IMR-90 (cell line): ENCODE data around the gene ATP2B2. TPM values are rescaled to one million over a fixed set of nuclear protein-coding genes. Genes with fewer than 3 reads are reported as not detected.

Source experiments
- ATAC-seq: fragments of 200-7000 bp; cut with Tn5 transposase; 2 replicates; pipeline ENCODE4 v1.9.1; 2020; ENCODE audit warnings: low read depth, mild to moderate bottlenecking, moderate library complexity
- BruUV-seq: library from RNA; stranded (reverse); fragments of 400-500 nt; replicated peaks from 2 replicates; lab custom pipeline; 2021; lab: Mats Ljungman, UMichigan
- CTCF ChIA-PET: fragments of 300-600 bp; formaldehyde crosslinking; extraction: SDS; loops from one replicate; lab custom pipeline; 2021; ENCODE audit warnings: antibody characterized with exemption; lab: Yijun Ruan, JAX
- POLR2A ChIA-PET: fragments of 300-600 bp; sonication (Branson Sonifier 250); formaldehyde crosslinking; loops from one replicate; lab custom pipeline; 2022; ENCODE audit warnings: antibody characterized with exemption; ENCODE audit not compliant: unreplicated experiment; lab: Charles Lee
- DNase-seq: peaks from one replicate; pipeline ENCODE4 v3.0.0; 2013
- H2AFZ ChIP-seq: replicated peaks from 2 replicates; pipeline ENCODE3; 2013; ENCODE audit warnings: low read length, mild to moderate bottlenecking; ENCODE audit not compliant: poor library complexity
- H2AK5ac ChIP-seq: 2 replicates; pipeline ENCODE4 v1.6.1; 2013; ENCODE audit warnings: low read depth, low read length, inconsistent platforms
- H2AK9ac ChIP-seq: replicated peaks from 2 replicates; pipeline ENCODE3; 2013; ENCODE audit warnings: mild to moderate bottlenecking, low read depth, low read length, moderate library complexity; ENCODE audit not compliant: poor library complexity
- H2BK120ac ChIP-seq: 2 replicates; pipeline ENCODE4 v1.6.1; 2013; ENCODE audit warnings: low read depth, low read length, inconsistent platforms
- H2BK15ac ChIP-seq: 3 replicates; pipeline ENCODE4 v1.6.1; 2013; ENCODE audit warnings: low read depth, low read length, inconsistent platforms
- H2BK20ac ChIP-seq: 2 replicates; pipeline ENCODE4 v1.6.1; 2013; ENCODE audit warnings: low read depth, mild to moderate bottlenecking, inconsistent platforms, low read length, moderate library complexity
- H2BK5ac ChIP-seq: 2 replicates; pipeline ENCODE4 v1.6.1; 2013; ENCODE audit warnings: mild to moderate bottlenecking, low read depth, low read length, inconsistent platforms; ENCODE audit not compliant: poor library complexity, severe bottlenecking
- H3K14ac ChIP-seq: replicated peaks from 2 replicates; pipeline ENCODE4 v1.6.1; 2013; ENCODE audit warnings: low read depth, low read length, inconsistent platforms
- H3K18ac ChIP-seq: 2 replicates; pipeline ENCODE4 v1.6.1; 2013; ENCODE audit warnings: low read depth, low read length, control low read depth
- H3K23ac ChIP-seq: 2 replicates; pipeline ENCODE4 v1.6.1; 2013; ENCODE audit warnings: low read depth, low read length, inconsistent platforms
- H3K27ac ChIP-seq: 2 replicates; pipeline ENCODE4 v1.5.1; 2013; ENCODE audit warnings: mild to moderate bottlenecking, control low read depth, low read length; ENCODE audit not compliant: insufficient read depth
- H3K27me3 ChIP-seq: 2 replicates; pipeline ENCODE4 v1.6.1; 2013; ENCODE audit warnings: low read length; ENCODE audit not compliant: control insufficient read depth, insufficient read depth
- H3K36me3 ChIP-seq: 2 replicates; pipeline ENCODE4 v1.6.1; 2013; ENCODE audit warnings: low read length, mixed read lengths; ENCODE audit not compliant: control insufficient read depth, insufficient read depth
- H3K4ac ChIP-seq: 2 replicates; pipeline ENCODE4 v1.6.1; 2013; ENCODE audit warnings: low read depth, low read length, inconsistent platforms
- H3K4me1 ChIP-seq: 2 replicates; pipeline ENCODE4 v1.6.1; 2013; ENCODE audit warnings: low read length, mixed read lengths; ENCODE audit not compliant: control insufficient read depth, insufficient read depth
- H3K4me2 ChIP-seq: 2 replicates; pipeline ENCODE4 v1.6.1; 2013; ENCODE audit warnings: low read depth, mild to moderate bottlenecking, control low read depth, low read length, moderate library complexity
- H3K4me3 ChIP-seq: 2 replicates; pipeline ENCODE4 v1.5.1; 2013; ENCODE audit warnings: low read depth, mild to moderate bottlenecking, control low read depth, low read length, moderate library complexity; ENCODE audit not compliant: insufficient read depth
- H3K56ac ChIP-seq: 2 replicates; pipeline ENCODE4 v1.6.1; 2013; ENCODE audit warnings: low read length, inconsistent platforms; ENCODE audit not compliant: insufficient read depth; ENCODE audit errors: extremely low read depth
- H3K79me1 ChIP-seq, 2 experiments: 2 replicates each; pipeline ENCODE4 v1.6.1; 2013; ENCODE audit warnings: low read length in 2 of 2, inconsistent platforms in 1 of 2, low read depth in 1 of 2
- H3K9ac ChIP-seq: 2 replicates; pipeline ENCODE4 v1.6.1; 2013; ENCODE audit warnings: low read depth, low read length, control low read depth
- H3K9me1 ChIP-seq: 2 replicates; pipeline ENCODE4 v1.6.1; 2013; ENCODE audit warnings: low read length, inconsistent platforms; ENCODE audit not compliant: insufficient read depth
- H3K9me3 ChIP-seq: 2 replicates; pipeline ENCODE4 v1.6.1; 2013; ENCODE audit warnings: low read length; ENCODE audit not compliant: control insufficient read depth, insufficient read depth
- H4K20me1 ChIP-seq: 2 replicates; pipeline ENCODE4 v1.6.1; 2013; ENCODE audit warnings: low read length, inconsistent platforms; ENCODE audit not compliant: insufficient read depth
- H4K5ac ChIP-seq: 2 replicates; pipeline ENCODE4 v1.6.1; 2013; ENCODE audit warnings: mild to moderate bottlenecking, low read depth, low read length, control low read depth
- H4K8ac ChIP-seq, 2 experiments: 2 replicates each; pipeline ENCODE4 v1.6.1; 2013; ENCODE audit warnings: low read depth in 2 of 2, low read length in 2 of 2, control low read depth in 1 of 2, inconsistent platforms in 1 of 2
- H4K91ac ChIP-seq: 2 replicates; pipeline ENCODE4 v1.6.1; 2013; ENCODE audit warnings: low read depth, low read length, inconsistent platforms; ENCODE audit not compliant: insufficient read depth
- BHLHE40 ChIP-seq: fragments of 150-350 bp; IDR thresholded peaks from 2 replicates; pipeline ENCODE4 v1.6.1; 2016; ENCODE audit warnings: mild to moderate bottlenecking, low read depth, low read length
- CEBPB ChIP-seq: IDR thresholded peaks from 2 replicates; pipeline ENCODE4 v1.6.1; 2012; ENCODE audit warnings: low read depth, low read length, improper control_type of control experiment
- CHD1 ChIP-seq: IDR thresholded peaks from 2 replicates; pipeline ENCODE4 v1.6.1; 2012; ENCODE audit warnings: low read depth, low read length, improper control_type of control experiment
- FOS ChIP-seq: fragments of 150-350 bp; IDR thresholded peaks from 2 replicates; pipeline ENCODE4 v1.6.1; 2016; ENCODE audit warnings: low read depth, low read length
- MXI1 ChIP-seq: IDR thresholded peaks from 2 replicates; pipeline ENCODE4 v1.6.1; 2012; ENCODE audit warnings: low read depth, mild to moderate bottlenecking, low read length, moderate library complexity, borderline replicate concordance
- NFE2L2 ChIP-seq: fragments of 150-350 bp; IDR thresholded peaks from 2 replicates; pipeline ENCODE4 v1.6.1; 2016; ENCODE audit warnings: low read depth, mild to moderate bottlenecking, low read length
- POLR2A ChIP-seq: IDR thresholded peaks from 2 replicates; pipeline ENCODE4 v1.6.1; 2012; ENCODE audit warnings: mild to moderate bottlenecking, low read depth, low read length
- RAD21 ChIP-seq: IDR thresholded peaks from 2 replicates; pipeline ENCODE4 v1.6.1; 2012; ENCODE audit warnings: low read length, improper control_type of control experiment
- RFX5 ChIP-seq: IDR thresholded peaks from 2 replicates; pipeline ENCODE4 v1.8.0; 2012; ENCODE audit warnings: low read depth, mild to moderate bottlenecking, low read length, moderate library complexity
- SMC3 ChIP-seq: fragments of 150-350 bp; IDR thresholded peaks from 2 replicates; pipeline ENCODE4 v1.6.1; 2016; ENCODE audit warnings: low read depth, mild to moderate bottlenecking, antibody characterized with exemption, low read length, moderate library complexity
- WGBS, 2 experiments: methylation state at CpG; one replicate each; pipeline versions ENCODE4 v1.1.5 to v1.1.7; 2013; ENCODE audit warnings: missing lambda C conversion rate in 2 of 2; ENCODE audit not compliant: insufficient read length in 1 of 2; ENCODE audit errors: extremely low coverage in 2 of 2; 5-methylcytosine and 5-hydroxymethylcytosine counted together
- dilution Hi-C: fragments of 300-500 bp; cut with HindIII; formaldehyde crosslinking; loops from one replicate; pipeline ENCODE4 v1.14.3; 2018; ENCODE audit warnings: low sequenced_read_pairs; ENCODE audit not compliant: unreplicated experiment
- in situ Hi-C: fragments of 300-500 bp; cut with MboI; formaldehyde crosslinking; loops from 3 replicates; pipeline ENCODE4 v1.14.3; 2019; ENCODE audit warnings: low sequenced_read_pairs, inconsistent platforms, mixed read lengths
- intact Hi-C: fragments of 100-400 bp; cut with micrococcal nuclease; formaldehyde crosslinking; loops from 2 replicates; pipeline ENCODE4 v1.10.0; 2022
- polyA plus RNA-seq, 3 experiments: library from polyadenylated mRNA; depleted of rRNA; stranded (reverse); fragments of >200 nt; gene quantifications; 2 replicates each; pipeline ENCODE4 v1.2.3, GENCODE V29; 2012; ENCODE audit warnings: low replicate concordance in 1 of 3
- total RNA-seq: library from RNA; depleted of rRNA; stranded (reverse); fragments of >200 nt; gene quantifications from 2 replicates; pipeline ENCODE4 v1.2.3, GENCODE V29; 2012
- TF ChIP-seq, protein P1 (sequence below): conservative IDR thresholded peaks from 2 replicates; pipeline ENCODE4 v1.5.1; 2012; ENCODE audit warnings: mild to moderate bottlenecking, low read depth, low read length, improper control_type of control experiment
- TF ChIP-seq, protein P2 (sequence below): fragments of 150-350 bp; IDR thresholded peaks from 2 replicates; pipeline ENCODE4 v1.6.1; 2016; ENCODE audit warnings: low read depth, mild to moderate bottlenecking, low read length, moderate library complexity, borderline replicate concordance

ATP2B2 gene
- total and polyA plus RNA-seq, 2 of the 4 experiments (the other 2 are of a cell fraction): under 0.01 to 0.02 TPM

DNA sequence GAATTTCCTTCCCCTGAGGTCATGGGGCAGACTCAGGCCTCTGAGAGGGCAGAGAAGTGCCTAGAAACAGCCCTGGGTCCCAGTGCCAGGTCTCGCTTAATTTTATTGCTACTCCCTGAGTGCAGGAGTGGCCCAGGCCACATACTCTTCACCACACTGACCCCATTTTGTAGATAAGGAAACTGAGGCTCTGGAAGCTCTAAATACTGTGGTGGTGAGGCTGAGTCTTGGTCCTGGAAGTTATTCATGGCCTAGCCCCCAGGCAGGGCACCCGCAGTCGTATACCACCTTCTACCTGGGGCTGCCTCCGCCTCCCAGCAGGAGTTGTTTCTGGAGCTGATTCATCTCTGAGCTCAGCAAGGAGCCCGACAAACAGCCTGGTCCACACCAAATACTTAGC lies 9.8 kb downstream of the ATP2B2 start:
- Histone ChIP-seq H3K23ac (no peak overlapping the region), H2AK5ac (no peak overlapping the region), H4K5ac (no peak overlapping the region), H3K9ac (no peak overlapping the region), H3K4me2 (no peak overlapping the region), H2BK120ac (no peak overlapping the region), H4K20me1 (no peaks in the 10 kb centered on the region), H3K9me1 (no peaks in the 10 kb centered on the region), H2BK5ac (no peak overlapping the region), H3K14ac (no peak overlapping the region), H2BK15ac (no peak overlapping the region), H3K18ac (no peak overlapping the region), H2BK20ac (no peak overlapping the region), H4K8ac (no peak overlapping the region), H3K27ac (no peak overlapping the region), H3K36me3 (no peaks in the 10 kb centered on the region), H3K4me3 (no peak overlapping the region), H3K79me1 (no peaks in the 10 kb centered on the region), H3K4ac (no peak overlapping the region), H2AFZ (no peak overlapping the region), H3K56ac (no peak overlapping the region), H3K9me3 (no peaks in the 10 kb centered on the region), H2AK9ac (no peak overlapping the region), H3K4me1 (no peaks in the 10 kb centered on the region), H3K27me3 (peaks cover 25% of the 10 kb centered on the region), H4K91ac (no peak overlapping the region)
- WGBS, 2 experiments: 80% methylated on average over 1 of the region's 5 CpGs; no CpG with 5 or more reads in 1 of the 2 experiments
- BruUV-seq: no TSS peak
- no peak for TF ChIP-seq RAD21
- TF ChIP-seq, protein P1, sequence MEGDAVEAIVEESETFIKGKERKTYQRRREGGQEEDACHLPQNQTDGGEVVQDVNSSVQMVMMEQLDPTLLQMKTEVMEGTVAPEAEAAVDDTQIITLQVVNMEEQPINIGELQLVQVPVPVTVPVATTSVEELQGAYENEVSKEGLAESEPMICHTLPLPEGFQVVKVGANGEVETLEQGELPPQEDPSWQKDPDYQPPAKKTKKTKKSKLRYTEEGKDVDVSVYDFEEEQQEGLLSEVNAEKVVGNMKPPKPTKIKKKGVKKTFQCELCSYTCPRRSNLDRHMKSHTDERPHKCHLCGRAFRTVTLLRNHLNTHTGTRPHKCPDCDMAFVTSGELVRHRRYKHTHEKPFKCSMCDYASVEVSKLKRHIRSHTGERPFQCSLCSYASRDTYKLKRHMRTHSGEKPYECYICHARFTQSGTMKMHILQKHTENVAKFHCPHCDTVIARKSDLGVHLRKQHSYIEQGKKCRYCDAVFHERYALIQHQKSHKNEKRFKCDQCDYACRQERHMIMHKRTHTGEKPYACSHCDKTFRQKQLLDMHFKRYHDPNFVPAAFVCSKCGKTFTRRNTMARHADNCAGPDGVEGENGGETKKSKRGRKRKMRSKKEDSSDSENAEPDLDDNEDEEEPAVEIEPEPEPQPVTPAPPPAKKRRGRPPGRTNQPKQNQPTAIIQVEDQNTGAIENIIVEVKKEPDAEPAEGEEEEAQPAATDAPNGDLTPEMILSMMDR: no peak
- no peak for TF ChIP-seq SMC3
- no peak for TF ChIP-seq FOS
- TF ChIP-seq, protein P2, sequence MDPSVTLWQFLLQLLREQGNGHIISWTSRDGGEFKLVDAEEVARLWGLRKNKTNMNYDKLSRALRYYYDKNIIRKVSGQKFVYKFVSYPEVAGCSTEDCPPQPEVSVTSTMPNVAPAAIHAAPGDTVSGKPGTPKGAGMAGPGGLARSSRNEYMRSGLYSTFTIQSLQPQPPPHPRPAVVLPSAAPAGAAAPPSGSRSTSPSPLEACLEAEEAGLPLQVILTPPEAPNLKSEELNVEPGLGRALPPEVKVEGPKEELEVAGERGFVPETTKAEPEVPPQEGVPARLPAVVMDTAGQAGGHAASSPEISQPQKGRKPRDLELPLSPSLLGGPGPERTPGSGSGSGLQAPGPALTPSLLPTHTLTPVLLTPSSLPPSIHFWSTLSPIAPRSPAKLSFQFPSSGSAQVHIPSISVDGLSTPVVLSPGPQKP: no peak
- TF ChIP-seq POLR2A: no peak
- TF ChIP-seq CHD1: no peak
- TF ChIP-seq NFE2L2: no peak
- TF ChIP-seq CEBPB: no peak
- no peak for TF ChIP-seq BHLHE40
- no peak for TF ChIP-seq RFX5
- TF ChIP-seq MXI1: no peak
- dilution Hi-C loops: no loop called here
- intact Hi-C loops: no loop called here
- ChIA-PET POLR2A (no interaction called here), CTCF (no interaction called here)
- in situ Hi-C loops: no loop called here
- no peak for DNase-seq
- ATAC-seq: no peak
